Effector memory CD4-positive, alpha-beta T cell (primary cell): Measurements from ENCODE around the gene CTCFL.

Source experiments
- DNase-seq, 3 donors: peaks; one replicate each; pipeline ENCODE4 v3.0.0-alpha.2; 2020
- H3K27ac ChIP-seq: 2 replicates; pipeline ENCODE4 v1.7.0; 2013; ENCODE audit warnings: mild to moderate bottlenecking, low read length, moderate library complexity; ENCODE audit not compliant: insufficient read depth, poor library complexity, severe bottlenecking
- H3K27me3 ChIP-seq: replicated peaks from 2 replicates; pipeline ENCODE4 v1.7.0; 2013; ENCODE audit warnings: mild to moderate bottlenecking, low read length; ENCODE audit not compliant: insufficient read depth, control insufficient read depth, poor library complexity, severe bottlenecking
- H3K36me3 ChIP-seq: 2 replicates; pipeline ENCODE4 v1.7.0; 2013; ENCODE audit warnings: mild to moderate bottlenecking, low read length, moderate library complexity; ENCODE audit not compliant: control insufficient read depth, insufficient read depth
- H3K4me1 ChIP-seq: 2 replicates; pipeline ENCODE4 v1.7.0; 2013; ENCODE audit warnings: low read length, mild to moderate bottlenecking; ENCODE audit not compliant: control insufficient read depth, insufficient read depth, poor library complexity, severe bottlenecking
- H3K4me3 ChIP-seq: 2 replicates; pipeline ENCODE4 v1.7.0; 2013; ENCODE audit warnings: low read length, low read depth, mild to moderate bottlenecking; ENCODE audit not compliant: insufficient read depth, poor library complexity, severe bottlenecking
- H3K9me3 ChIP-seq: 2 replicates; pipeline ENCODE4 v1.7.0; 2013; ENCODE audit warnings: mild to moderate bottlenecking, low read length, moderate library complexity; ENCODE audit not compliant: control insufficient read depth

CTCFL gene

DNA sequence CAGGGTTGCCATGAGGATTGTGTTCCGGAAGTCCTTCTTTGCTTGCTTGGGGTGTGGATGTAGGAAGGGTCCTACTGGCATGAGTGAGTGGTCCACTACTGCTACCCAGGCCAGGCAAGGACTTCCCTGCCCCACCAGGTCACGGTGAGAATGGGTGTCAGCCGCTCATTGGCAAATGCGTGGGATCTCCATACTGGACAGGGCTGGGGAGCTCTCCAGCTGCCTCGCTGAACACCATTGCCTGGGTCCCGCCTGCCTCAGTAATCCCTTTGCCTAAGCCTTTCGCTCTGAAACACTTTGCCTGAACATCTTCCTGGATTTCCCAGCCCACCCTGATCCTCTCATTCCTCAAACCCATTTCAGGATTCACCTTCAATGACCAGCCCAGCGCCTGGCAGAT lies 59.5 kb downstream of the CTCFL start:
- no peaks in the 10 kb centered on the region for H3K36me3 ChIP-seq
- no peaks in the 10 kb centered on the region for H3K9me3 ChIP-seq
- no peaks in the 10 kb centered on the region for H3K4me1 ChIP-seq
- H3K4me3 ChIP-seq: no peak overlapping the region
- H3K27me3 ChIP-seq: no peaks in the 10 kb centered on the region
- no peak overlapping the region for H3K27ac ChIP-seq
- DNase-seq: no peak

DNA sequence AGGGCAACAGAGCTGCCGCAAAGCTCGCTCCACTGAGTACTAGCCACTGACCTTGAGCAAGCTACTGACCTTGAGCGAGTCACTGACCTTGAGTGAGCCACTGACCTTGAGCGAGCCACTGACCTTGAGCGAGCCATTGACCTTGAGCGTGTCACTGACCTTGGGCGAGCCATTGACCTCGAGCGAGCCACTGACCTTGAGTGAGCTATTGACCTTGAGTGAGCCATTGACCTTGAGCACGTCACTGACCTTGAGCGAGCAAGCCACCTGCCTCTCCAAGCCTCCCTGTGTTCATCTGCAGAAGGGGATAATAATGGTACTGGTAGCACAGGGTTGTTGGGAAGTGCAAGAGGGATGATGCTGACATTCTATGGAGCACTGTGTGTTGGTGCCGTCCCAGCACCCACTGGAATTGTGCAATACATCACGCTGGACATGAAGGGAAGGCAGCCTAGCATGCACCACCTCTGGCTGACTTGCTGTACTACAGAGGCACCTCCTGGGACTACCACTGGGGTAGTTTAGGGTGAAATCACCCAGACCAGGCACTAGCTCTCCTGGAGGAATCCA lies 60.2 kb downstream of the CTCFL start:
- Histone ChIP-seq H3K27me3 (no peaks in the 10 kb centered on the region), H3K4me3 (no peak overlapping the region)

DNA sequence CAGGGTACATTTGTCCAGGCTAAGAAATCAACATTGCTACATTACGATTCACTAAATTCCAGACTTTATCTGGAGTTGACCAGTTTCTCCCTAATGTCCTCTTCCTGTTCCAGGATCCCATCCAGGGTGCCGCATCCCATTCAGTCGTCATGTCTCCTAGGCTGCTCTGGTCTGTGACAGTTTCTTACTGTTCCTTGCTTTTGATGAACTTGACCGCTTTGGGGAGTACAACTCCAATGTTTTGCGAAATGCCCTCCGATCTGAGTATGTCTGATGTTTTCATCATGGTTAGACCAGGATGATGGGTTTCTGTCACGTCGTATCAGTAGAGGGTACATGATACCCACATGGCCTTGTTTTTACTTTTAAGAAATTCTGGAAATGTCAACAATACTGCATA lies 62.2 kb downstream of the CTCFL start:
- DNase-seq: no peak
- H3K27me3 ChIP-seq: no peaks in the 10 kb centered on the region
- H3K36me3 ChIP-seq: no peaks in the 10 kb centered on the region
- no peaks in the 10 kb centered on the region for H3K9me3 ChIP-seq
- H3K4me3 ChIP-seq: no peak overlapping the region
- no peak overlapping the region for H3K27ac ChIP-seq
- no peaks in the 10 kb centered on the region for H3K4me1 ChIP-seq

More for the DNA sequence above, 60.2 kb downstream of the CTCFL start:
- no peak for DNase-seq
- Histone ChIP-seq H3K27ac (no peak overlapping the region), H3K9me3 (no peaks in the 10 kb centered on the region), H3K36me3 (no peaks in the 10 kb centered on the region), H3K4me1 (no peaks in the 10 kb centered on the region)

DNA sequence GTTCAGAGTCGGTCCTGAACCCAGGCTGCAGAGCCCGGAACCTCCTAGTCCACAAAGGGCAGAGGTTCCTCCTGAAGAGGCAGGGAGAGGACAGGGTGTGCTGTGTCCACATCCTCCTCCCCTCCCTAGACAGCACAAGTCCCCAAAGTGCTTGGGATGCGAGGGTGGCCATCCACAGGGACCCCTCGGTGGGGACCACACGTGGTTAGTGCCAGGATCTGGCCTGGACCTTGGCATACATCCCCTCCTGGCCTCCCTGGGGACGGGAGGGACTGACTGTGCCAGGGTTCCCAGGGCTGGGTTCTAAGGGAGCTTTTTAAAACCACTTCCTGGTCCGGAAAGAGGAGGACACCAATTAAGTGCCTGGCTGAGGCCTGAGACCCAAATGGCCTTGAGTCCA lies 63.2 kb downstream of the CTCFL start:
- no peaks in the 10 kb centered on the region for H3K9me3 ChIP-seq
- DNase-seq: no peak
- no peaks in the 10 kb centered on the region for H3K36me3 ChIP-seq
- no peak overlapping the region for H3K4me3 ChIP-seq
- no peaks in the 10 kb centered on the region for H3K4me1 ChIP-seq
- H3K27me3 ChIP-seq: no peaks in the 10 kb centered on the region
- no peak overlapping the region for H3K27ac ChIP-seq

DNA sequence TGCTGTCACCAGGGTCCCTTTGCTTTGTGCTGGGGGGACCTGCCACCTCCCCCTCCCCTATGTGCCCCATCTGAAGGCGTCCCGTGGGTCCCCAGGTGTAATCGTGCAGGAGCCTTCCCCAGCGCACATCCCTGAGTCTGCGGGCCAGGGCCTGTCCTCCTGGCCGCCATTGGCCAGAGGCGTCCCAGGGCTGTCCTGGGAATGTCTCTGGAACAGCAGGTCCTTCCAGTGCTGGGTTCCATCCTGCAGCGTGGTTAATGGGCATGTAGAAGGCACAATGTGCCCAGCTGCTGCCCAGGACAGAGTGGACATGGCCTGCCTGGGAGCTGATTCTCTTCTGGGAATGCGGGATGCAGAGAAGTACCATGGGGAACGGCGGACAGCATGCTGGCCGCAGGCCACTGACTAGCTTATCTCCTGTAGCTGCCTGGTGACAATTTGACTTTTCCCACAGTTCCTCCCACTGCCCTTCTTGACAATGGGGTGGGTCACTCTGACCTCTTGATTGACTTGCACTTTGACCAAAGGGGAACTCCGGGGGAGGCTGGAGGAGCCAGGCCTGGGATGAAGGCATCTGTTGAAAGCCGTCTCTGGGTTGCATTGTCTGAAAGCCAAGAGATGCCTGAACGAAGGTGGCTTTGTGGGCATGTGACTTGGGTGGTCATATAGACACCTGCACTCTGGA lies 64.0 kb downstream of the CTCFL start:
- Histone ChIP-seq H3K36me3 (no peaks in the 10 kb centered on the region), H3K4me3 (no peak overlapping the region), H3K4me1 (no peaks in the 10 kb centered on the region), H3K27ac (no peak overlapping the region), H3K9me3 (no peaks in the 10 kb centered on the region), H3K27me3 (no peaks in the 10 kb centered on the region)
- no peak for DNase-seq

DNA sequence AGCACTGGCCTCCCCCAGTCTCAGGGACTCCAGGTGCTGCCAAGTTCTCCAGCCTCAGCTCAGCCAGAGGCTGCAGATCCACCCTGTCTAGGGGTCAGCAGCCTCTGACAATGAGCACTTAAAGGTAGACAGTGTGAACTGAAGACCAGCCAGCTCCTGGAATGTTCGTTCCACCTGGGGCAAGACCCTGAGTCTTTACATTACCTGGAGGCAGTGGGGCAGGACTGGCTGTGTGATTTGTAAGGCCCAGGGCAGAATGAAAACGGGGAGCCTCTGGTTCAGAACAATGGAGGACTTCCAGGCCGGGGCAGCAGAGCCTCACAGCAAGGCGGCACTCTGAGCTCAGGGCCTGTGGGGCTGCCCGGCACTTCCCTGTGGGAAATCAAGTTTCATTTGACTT lies 65.0 kb downstream of the CTCFL start:
- Histone ChIP-seq H3K4me1 (no peaks in the 10 kb centered on the region), H3K36me3 (no peaks in the 10 kb centered on the region), H3K27me3 (no peaks in the 10 kb centered on the region), H3K9me3 (no peaks in the 10 kb centered on the region), H3K4me3 (no peak overlapping the region), H3K27ac (no peak overlapping the region)
- no peak for DNase-seq

DNA sequence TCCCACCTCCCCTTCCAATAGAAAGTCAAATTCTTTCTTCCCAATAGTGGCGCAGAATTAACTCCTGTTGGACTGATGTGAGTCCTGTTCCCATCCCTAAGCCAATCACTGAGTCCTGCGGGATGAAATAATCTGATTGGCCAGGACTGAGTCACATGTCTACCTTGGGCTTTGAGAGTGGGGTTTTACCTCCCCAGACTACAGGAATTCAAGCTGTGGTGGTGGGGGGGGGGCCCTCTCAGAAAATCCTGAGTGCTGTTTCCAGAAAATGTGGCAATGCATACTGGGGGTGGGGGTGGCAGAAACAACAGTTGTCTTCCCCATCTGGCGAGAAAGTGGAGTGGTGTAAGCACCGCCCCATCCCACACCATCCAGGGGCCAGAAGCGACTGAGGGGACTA lies 65.7 kb downstream of the CTCFL start:
- H3K27ac ChIP-seq: no peak overlapping the region
- no peak for DNase-seq
- H3K27me3 ChIP-seq: no peaks in the 10 kb centered on the region
- no peaks in the 10 kb centered on the region for H3K4me1 ChIP-seq
- no peaks in the 10 kb centered on the region for H3K9me3 ChIP-seq
- H3K4me3 ChIP-seq: no peak overlapping the region
- no peaks in the 10 kb centered on the region for H3K36me3 ChIP-seq

DNA sequence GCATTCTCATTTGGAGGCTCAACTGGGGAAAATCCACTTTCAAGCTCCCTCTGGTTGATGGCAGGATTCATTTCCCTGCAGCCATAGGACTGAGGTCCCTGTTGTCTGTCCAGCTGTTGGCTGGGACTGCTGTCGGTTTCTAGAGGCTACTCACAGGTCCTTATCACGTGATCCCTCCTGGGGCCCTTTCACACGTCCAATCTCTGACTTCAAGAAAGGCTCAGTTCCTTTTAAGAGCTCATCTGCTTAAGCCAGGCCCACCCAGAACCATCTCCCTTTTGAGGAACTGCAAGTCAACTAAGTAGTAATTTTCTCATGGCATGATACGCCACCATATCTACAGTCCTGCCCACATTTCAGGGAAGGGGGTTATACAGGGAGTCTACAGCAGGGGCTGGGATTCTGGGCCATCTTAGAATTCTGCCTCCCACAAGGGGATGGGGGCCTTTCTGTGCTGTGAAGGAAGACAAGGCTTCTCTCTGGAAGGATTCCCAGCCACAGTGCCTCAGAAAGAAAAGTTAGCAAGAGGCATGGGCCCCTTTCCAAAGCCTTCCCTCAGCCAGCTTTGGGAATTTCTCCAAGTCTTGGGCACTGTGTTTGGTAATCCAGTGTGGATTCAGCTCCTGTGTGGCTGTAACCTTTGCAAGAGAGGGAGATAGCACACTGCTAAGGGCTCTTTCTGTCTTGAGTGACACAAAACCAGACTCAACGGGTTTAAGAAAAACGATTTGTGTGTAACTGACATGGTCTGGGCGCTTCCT lies 66.4 kb downstream of the CTCFL start:
- no peaks in the 10 kb centered on the region for H3K27me3 ChIP-seq
- DNase-seq: no peak

DNA sequence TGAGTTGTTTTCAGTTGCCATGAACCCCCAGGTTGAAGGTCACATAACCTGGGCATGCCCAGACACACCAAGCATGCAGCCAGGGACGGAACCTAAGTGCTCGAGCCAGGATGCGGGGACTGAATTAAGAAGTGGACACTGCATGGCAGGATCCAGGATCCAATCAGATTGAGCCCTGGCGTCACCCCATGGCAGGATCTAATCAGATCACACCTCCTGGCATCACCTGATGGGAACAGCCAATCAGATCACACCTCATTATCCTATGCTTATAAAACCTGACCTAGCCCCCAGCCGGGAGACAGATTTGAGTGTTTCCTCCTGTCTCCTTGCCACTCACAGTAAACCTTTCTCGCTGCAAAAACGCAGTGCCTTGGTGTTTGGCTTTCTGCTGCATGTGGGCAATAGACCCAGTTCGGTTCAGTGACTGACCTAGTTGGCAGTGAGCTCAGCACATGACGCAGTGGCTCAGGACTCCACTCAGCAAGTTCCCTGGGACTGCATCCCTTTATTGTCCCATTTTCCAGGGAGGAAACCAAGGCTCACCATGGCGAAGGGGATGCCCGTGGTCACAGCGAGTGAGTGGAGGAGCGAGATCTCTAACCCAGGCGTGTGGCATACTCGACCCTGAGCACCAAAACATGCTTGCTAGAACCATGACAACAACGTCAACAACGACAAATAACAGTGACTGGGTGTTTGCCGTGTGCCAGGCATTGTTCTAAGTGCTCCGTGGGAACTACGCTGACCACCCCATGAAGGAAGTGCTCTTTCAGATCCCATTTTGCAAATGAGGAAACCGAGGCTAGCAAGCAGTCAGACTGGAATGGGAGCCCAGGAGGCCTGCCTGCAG lies 67.5 kb downstream of the CTCFL start:
- Histone ChIP-seq H3K27me3 (no peaks in the 10 kb centered on the region), H3K27ac (no peak overlapping the region), H3K9me3 (no peaks in the 10 kb centered on the region), H3K4me1 (peaks cover 5% of the 10 kb centered on the region), H3K36me3 (no peaks in the 10 kb centered on the region), H3K4me3 (no peak overlapping the region)
- no peak for DNase-seq

More for the DNA sequence above, 66.4 kb downstream of the CTCFL start:
- H3K9me3 ChIP-seq: no peaks in the 10 kb centered on the region
- H3K36me3 ChIP-seq: no peaks in the 10 kb centered on the region
- no peak overlapping the region for H3K4me3 ChIP-seq
- no peaks in the 10 kb centered on the region for H3K4me1 ChIP-seq
- H3K27ac ChIP-seq: no peak overlapping the region
